Body of pancreas (tissue), 4 donors: ENCODE data around the gene ARPIN.
"Not testable (repeated sequence)": the region's sequence is repeated elsewhere in the genome, so short reads cannot be mapped to it uniquely, and the experiment has no call there.

Experiments
- POLR2A ChIP-seq, 3 donors: fragments of 450-650 bp; IDR thresholded peaks; one replicate each; pipeline ENCODE4 v1.6.1; 2016; ENCODE audit warnings: antibody characterized with exemption in 3 of 3, mild to moderate bottlenecking in 2 of 3
- TF ChIP-seq, protein P1 (sequence below), 7 experiments: fragments of 450-650 bp in 4 of 7; fragments of 200-600 bp in 3 of 7; sonication (generic) in 3 of 7; IDR thresholded peaks; one replicate each; pipeline ENCODE4 v1.5.1; 2016 to 2019; ENCODE audit warnings: antibody characterized with exemption in 7 of 7

DNA sequence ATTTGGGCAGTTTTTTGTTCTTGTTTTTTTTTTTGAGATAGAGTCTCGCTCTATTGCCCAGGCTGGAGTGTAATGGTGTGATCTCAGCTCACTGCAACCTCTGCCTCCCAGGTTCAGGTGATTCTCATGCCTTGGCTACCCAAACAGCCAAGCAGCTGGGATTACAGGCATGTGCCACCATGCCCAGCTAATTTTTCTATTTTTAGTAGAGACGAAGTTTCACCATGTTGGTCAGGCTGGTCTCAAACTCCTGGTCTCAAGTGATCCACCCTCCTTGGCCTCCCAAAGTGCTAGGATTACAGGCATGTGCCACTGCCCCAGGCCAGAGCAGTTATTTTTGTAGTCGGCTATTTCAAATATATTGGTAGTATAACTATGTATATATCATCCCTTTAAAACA, 27.6 kb downstream of the ARPIN start:
- TF ChIP-seq, protein P1, sequence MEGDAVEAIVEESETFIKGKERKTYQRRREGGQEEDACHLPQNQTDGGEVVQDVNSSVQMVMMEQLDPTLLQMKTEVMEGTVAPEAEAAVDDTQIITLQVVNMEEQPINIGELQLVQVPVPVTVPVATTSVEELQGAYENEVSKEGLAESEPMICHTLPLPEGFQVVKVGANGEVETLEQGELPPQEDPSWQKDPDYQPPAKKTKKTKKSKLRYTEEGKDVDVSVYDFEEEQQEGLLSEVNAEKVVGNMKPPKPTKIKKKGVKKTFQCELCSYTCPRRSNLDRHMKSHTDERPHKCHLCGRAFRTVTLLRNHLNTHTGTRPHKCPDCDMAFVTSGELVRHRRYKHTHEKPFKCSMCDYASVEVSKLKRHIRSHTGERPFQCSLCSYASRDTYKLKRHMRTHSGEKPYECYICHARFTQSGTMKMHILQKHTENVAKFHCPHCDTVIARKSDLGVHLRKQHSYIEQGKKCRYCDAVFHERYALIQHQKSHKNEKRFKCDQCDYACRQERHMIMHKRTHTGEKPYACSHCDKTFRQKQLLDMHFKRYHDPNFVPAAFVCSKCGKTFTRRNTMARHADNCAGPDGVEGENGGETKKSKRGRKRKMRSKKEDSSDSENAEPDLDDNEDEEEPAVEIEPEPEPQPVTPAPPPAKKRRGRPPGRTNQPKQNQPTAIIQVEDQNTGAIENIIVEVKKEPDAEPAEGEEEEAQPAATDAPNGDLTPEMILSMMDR (IDR thresholded peaks at IDR 0.05): not testable (repeated sequence)
- not testable (repeated sequence) for TF ChIP-seq POLR2A (IDR thresholded peaks at IDR 0.05)
